Panc1 (cell line): ENCODE data around the gene ATP8B3. TPM values are rescaled to one million over a fixed set of nuclear protein-coding genes. Genes with fewer than 3 reads are reported as not detected.

Source experiments
- ATAC-seq: fragments of 200-7000 bp; cut with Tn5 transposase; 2 replicates; pipeline ENCODE4 v1.9.1; 2020; ENCODE audit warnings: mild to moderate bottlenecking, moderate library complexity
- BruUV-seq: library from RNA; stranded (reverse); fragments of 400-500 nt; replicated peaks from 2 replicates; lab custom pipeline; 2021; lab: Mats Ljungman, UMichigan
- CTCF ChIA-PET: fragments of 300-600 bp; sonication (Branson Sonifier 250); formaldehyde crosslinking; loops from one replicate; lab custom pipeline; 2022; ENCODE audit warnings: antibody characterized with exemption; lab: Charles Lee
- POLR2A ChIA-PET: fragments of 300-600 bp; sonication (Branson Sonifier 250); formaldehyde crosslinking; loops from one replicate; lab custom pipeline; 2022; ENCODE audit warnings: antibody characterized with exemption; lab: Charles Lee
- DNase-seq: peaks from one replicate; pipeline ENCODE4 v3.0.0-alpha.2; 2010; ENCODE audit warnings: low read depth, low spot score
- H3K27ac ChIP-seq: 2 replicates; pipeline ENCODE4 v1.5.1; 2011; ENCODE audit warnings: mild to moderate bottlenecking, low read length, inconsistent platforms
- H3K27me3 ChIP-seq: fragments of 200-500 bp; sonication (Bioruptor generic); 2 replicates; pipeline ENCODE4 v1.6.0; 2014; ENCODE audit warnings: low read length, inconsistent platforms; ENCODE audit not compliant: control insufficient read depth, insufficient read depth
- H3K36me3 ChIP-seq: fragments of 200-500 bp; sonication (Bioruptor generic); 2 replicates; pipeline ENCODE4 v1.5.1; 2014; ENCODE audit warnings: inconsistent platforms, mild to moderate bottlenecking, low read length, moderate library complexity; ENCODE audit not compliant: control insufficient read depth, insufficient read depth
- H3K4me1 ChIP-seq: 2 replicates; pipeline ENCODE4 v1.5.1; 2011; ENCODE audit warnings: inconsistent platforms, mild to moderate bottlenecking, low read length, moderate library complexity; ENCODE audit not compliant: control insufficient read depth, insufficient read depth
- H3K4me3 ChIP-seq, 2 experiments: 2 replicates each; pipeline ENCODE4 v1.5.1; 2011 to 2012; ENCODE audit warnings: low read depth in 2 of 2, low read length in 2 of 2, mild to moderate bottlenecking in 2 of 2, inconsistent platforms in 1 of 2, moderate library complexity in 1 of 2
- H3K9me3 ChIP-seq: fragments of 200-500 bp; sonication (Bioruptor generic); 2 replicates; pipeline ENCODE4 v1.5.1; 2014; ENCODE audit warnings: low read depth, mild to moderate bottlenecking, inconsistent platforms, low read length, moderate library complexity; ENCODE audit not compliant: control insufficient read depth, insufficient read depth
- CTCF ChIP-seq: fragments of 450-650 bp; IDR thresholded peaks from 2 replicates; pipeline ENCODE4 v1.5.1; 2017; ENCODE audit warnings: mild to moderate bottlenecking
- POLR2AphosphoS5 ChIP-seq: IDR thresholded peaks from 2 replicates; pipeline ENCODE4 v1.6.1; 2012; ENCODE audit warnings: mild to moderate bottlenecking, low read depth, low read length, moderate library complexity
- REST ChIP-seq, 2 experiments: IDR thresholded peaks; 2 replicates each; pipeline ENCODE4 v1.6.1; 2011 to 2012; ENCODE audit warnings: low read depth in 2 of 2, control low read depth in 1 of 2, low read length in 1 of 2, mild to moderate bottlenecking in 1 of 2, moderate library complexity in 1 of 2; ENCODE audit not compliant: insufficient read depth in 1 of 2
- SIN3A ChIP-seq: IDR thresholded peaks from 2 replicates; pipeline ENCODE4 v1.6.1; 2012; ENCODE audit warnings: low read depth, mild to moderate bottlenecking, low read length, moderate library complexity, borderline replicate concordance; ENCODE audit not compliant: insufficient read depth
- TCF7L2 ChIP-seq: IDR thresholded peaks from 2 replicates; pipeline ENCODE4 v1.6.1; 2011; ENCODE audit warnings: mild to moderate bottlenecking, low read depth, low read length, inconsistent platforms
- in situ Hi-C: cut with HindIII; loops from 2 replicates; pipeline ENCODE4 v1.10.0; 2016; ENCODE audit warnings: low sequenced_read_pairs, low pct_unique_long_range_greater_than_20kb
- intact Hi-C: fragments of 100-400 bp; cut with micrococcal nuclease; formaldehyde crosslinking; loops from one replicate; pipeline ENCODE4 v1.10.0; 2022; ENCODE audit not compliant: unreplicated experiment
- total RNA-seq: library from RNA; stranded (reverse); gene quantifications from one replicate; pipeline ENCODE4 v1.2.1, GENCODE V29; 2021; ENCODE audit not compliant: unreplicated experiment

ATP8B3 gene
- total RNA-seq, 1 experiment from 2014 or later, result 67.7 TPM

- CTCF ChIA-PET, result no interaction called here
- intact Hi-C loops, result no loop called here
- no peak overlapping the region for H3K27ac ChIP-seq
- no peak for TF ChIP-seq CTCF
- TF ChIP-seq TCF7L2, result no peak
- no peak for TF ChIP-seq REST (IDR thresholded peaks at IDR 0.05; ENCODE audit: insufficient read depth in 1 of 2, low read depth in 2 of 2, low read length in 1 of 2)
- TF ChIP-seq SIN3A, result no peak
- TF ChIP-seq POLR2AphosphoS5, result no peak
- ATAC-seq, result no peak
- no peaks in the 10 kb centered on the region for H3K9me3 ChIP-seq
- in situ Hi-C loops, result no loop called here
- H3K4me1 ChIP-seq, result peaks cover 22% of the 10 kb centered on the region
- H3K4me3 ChIP-seq, result no peak overlapping the region
- POLR2A ChIA-PET, result interaction anchor here (0.7 kb wide), 1 partner anchor 65 kb away, joined by 5 read pairs; no protein-coding TSS in a partner anchor
- no peaks in the 10 kb centered on the region for H3K27me3 ChIP-seq
- DNase-seq, result no peak
- BruUV-seq, result no TSS peak
- no peaks in the 10 kb centered on the region for H3K36me3 ChIP-seq
Measured at GRCh38 chr19:1830978-1831377, 18.9 kb upstream of the ATP8B3 start.

GRCh38 chr19:1830568-1830967 is 18.5 kb upstream of the ATP8B3 start:
- Histone ChIP-seq H3K4me1 (peaks cover 26% of the 10 kb centered on the region), H3K27ac (no peak overlapping the region), H3K4me3 (no peak overlapping the region), H3K27me3 (no peaks in the 10 kb centered on the region), H3K36me3 (no peaks in the 10 kb centered on the region), H3K9me3 (no peaks in the 10 kb centered on the region)
- no TSS peak for BruUV-seq
- DNase-seq (no peak), ATAC-seq (no peak)
- in situ Hi-C loops (no loop called here), intact Hi-C loops (no loop called here)
- POLR2A ChIA-PET, result no interaction called here
- CTCF ChIA-PET, result interaction anchor here (0.6 kb wide), 1 partner anchor 264 kb away, joined by 3 read pairs; no protein-coding TSS in a partner anchor
- TF ChIP-seq CTCF (no peak), SIN3A (no peak), REST (IDR thresholded peaks at IDR 0.05; ENCODE audit: insufficient read depth in 1 of 2, low read depth in 2 of 2, low read length in 1 of 2) (no peak), TCF7L2 (no peak), POLR2AphosphoS5 (no peak)
